H1 (cell line): ENCODE measurements around the gene GALNT9. TPM values are rescaled to one million over a fixed set of nuclear protein-coding genes. Genes with fewer than 3 reads are reported as not detected.

Source experiments
- CTCF ChIP-seq, 3 experiments: IDR thresholded peaks; 1 replicate in 2 of 3; 2 replicates in 1 of 3; pipeline versions ENCODE4 v1.5.1 to v1.6.1; 2011; ENCODE audit warnings: low read length in 3 of 3, mild to moderate bottlenecking in 3 of 3, inconsistent platforms in 2 of 3, low read depth in 1 of 3, moderate library complexity in 1 of 3; ENCODE audit not compliant: insufficient read depth in 1 of 3; ENCODE audit errors: control extremely low read depth in 1 of 3
- POU5F1 ChIP-seq: IDR thresholded peaks from 2 replicates; pipeline ENCODE4 v1.6.1; 2011; ENCODE audit warnings: low read depth, mild to moderate bottlenecking, low read length, moderate library complexity
- polyA plus RNA-seq, 7 experiments: library from polyadenylated mRNA; depleted of rRNA in 3 of 7; stranded (reverse) in 5 of 7; unstranded in 2 of 7; fragments of >200 nt in 5 of 7; fragments of 200-250 nt in 2 of 7; gene quantifications; 1 replicate in 5 of 7; 2 replicates in 1 of 7; 4 replicates in 1 of 7; pipeline versions ENCODE4 v1.2.1 to v1.2.3, GENCODE V29; 2011 to 2013; ENCODE audit warnings: missing spikeins in 2 of 7, mixed read lengths in 2 of 7
- total RNA-seq: library from RNA; stranded (reverse); fragmentation: NEBNext Ultra II Directional; extraction: Animal tissue kit (Norgen Biotek cat#: 25700); gene quantifications from 2 replicates; pipeline ENCODE4 v1.2.1, GENCODE V29; 2021

GALNT9 gene
- total and polyA plus RNA-seq, 2 of the 8 experiments (the other 6 are each of a cell fraction or from before 2014, with no cell fraction given) = 2.0 to 3.6 TPM

- TF ChIP-seq CTCF (IDR thresholded peaks at IDR 0.05; ENCODE audit: control extremely low read depth in 1 of 3, insufficient read depth in 1 of 3, low read depth in 1 of 3, low read length in 3 of 3) (no peak), POU5F1 (no peak)
Observed at GRCh38 chr12:132322206-132323132, 6.9 kb downstream of the GALNT9 start (continued).
